Right hindlimb (tissue), 1 donor: ENCODE data around the gene DEFB131B.
"Not testable (repeated sequence)": the region's sequence is repeated elsewhere in the genome, so short reads cannot be mapped to it uniquely, and the experiment has no call there.

ENCODE experiments used
- DNase-seq: peaks from one replicate; pipeline ENCODE4 v3.0.0-alpha.2; 2018

Gene DEFB131B

GRCh38 chr11:71911986-71912340, 33.7 kb downstream of the DEFB131B start:
- not testable (repeated sequence) for DNase-seq

- no peak for DNase-seq
These were observed 35.7 kb downstream of the DEFB131B start for GRCh38 chr11:71913756-71914526.

DNA sequence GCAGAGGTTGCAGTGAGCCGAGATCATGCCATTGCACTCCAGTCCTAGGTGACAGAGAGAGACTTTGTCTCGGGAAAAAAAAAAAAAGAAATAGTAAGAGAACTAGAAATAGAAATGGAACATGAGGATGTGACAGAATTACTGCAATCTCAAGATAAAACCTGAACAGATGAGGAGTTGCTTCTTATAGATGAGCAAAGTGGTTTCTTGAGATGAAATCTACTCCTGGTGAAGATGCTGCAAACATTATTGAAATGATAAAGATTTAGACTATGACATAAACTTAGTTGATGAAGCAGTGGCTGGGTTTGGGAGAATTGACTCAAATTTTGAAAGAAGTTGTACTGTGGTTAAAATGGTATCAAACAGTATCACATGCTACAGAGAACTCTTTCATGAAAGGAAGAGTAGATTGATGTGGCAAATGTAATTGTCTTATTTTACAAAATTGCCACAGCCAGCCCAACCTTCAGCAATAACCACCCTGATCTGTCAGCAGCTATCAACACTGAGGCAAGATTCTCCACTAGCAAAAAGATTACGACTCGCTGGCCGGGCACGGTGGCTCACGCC, 36.5 kb downstream of the DEFB131B start:
- DNase-seq, result no peak

DNA sequence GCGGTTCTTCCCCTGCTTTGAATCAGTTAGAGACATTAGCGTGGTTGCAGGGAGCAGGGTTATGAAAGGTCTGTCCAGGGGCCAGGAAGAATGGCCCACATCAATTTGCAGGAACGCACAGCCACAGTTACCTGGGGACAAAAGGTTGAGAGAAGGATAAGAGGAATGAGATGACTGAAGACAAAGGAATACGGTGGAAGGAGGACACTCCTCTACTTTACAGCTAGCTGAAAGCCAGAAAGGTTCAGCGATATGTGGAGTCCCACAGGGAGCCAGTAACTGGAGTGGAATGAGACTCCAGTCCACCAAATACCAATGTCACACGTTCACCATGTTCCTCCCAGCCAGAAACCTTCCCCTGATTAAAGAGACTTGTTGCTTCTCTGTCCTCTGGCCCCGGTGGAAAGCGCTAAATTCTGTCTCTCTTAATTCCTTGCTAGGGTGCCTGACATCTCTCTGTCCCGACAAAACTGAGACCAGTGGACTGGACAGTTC, 39.4 kb downstream of the DEFB131B start:
- no peak for DNase-seq

- no peak for DNase-seq
These were observed 49.8 kb downstream of the DEFB131B start, which contains the start of gene XNDC1N for GRCh38 chr11:71927820-71928736. XNDC1N (minus strand) TSS chr11:71928594; CDS start chr11:71923353, 5,241 bp downstream.

GRCh38 chr11:71928737-71929443, 50.6 kb downstream of the DEFB131B start, which contains the start of gene RNF121:
RNF121 (plus strand) TSS chr11:71929046; CDS start chr11:71929062, 16 bp downstream.
- peak; percentile 98 for DNase-seq

DNA sequence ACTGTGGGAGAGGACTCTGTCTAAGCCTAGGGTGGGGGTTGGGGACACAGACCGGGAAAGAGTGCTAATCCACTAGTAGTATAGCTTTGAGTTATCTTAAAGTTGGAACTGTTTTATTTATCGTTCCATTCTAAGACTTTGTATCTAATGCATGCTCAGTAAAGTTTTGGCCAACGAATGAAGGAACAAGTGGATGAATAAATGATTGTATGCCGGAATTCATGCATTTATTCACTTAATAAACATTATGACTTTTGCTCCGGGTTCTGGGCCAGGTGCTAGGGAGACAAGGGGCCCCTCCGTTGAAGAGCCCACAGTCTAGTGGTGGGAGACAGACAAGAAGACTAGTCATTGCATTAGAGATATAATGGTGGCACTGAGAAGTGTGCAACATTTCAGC, 51.2 kb downstream of the DEFB131B start:
- no peak for DNase-seq

DNA sequence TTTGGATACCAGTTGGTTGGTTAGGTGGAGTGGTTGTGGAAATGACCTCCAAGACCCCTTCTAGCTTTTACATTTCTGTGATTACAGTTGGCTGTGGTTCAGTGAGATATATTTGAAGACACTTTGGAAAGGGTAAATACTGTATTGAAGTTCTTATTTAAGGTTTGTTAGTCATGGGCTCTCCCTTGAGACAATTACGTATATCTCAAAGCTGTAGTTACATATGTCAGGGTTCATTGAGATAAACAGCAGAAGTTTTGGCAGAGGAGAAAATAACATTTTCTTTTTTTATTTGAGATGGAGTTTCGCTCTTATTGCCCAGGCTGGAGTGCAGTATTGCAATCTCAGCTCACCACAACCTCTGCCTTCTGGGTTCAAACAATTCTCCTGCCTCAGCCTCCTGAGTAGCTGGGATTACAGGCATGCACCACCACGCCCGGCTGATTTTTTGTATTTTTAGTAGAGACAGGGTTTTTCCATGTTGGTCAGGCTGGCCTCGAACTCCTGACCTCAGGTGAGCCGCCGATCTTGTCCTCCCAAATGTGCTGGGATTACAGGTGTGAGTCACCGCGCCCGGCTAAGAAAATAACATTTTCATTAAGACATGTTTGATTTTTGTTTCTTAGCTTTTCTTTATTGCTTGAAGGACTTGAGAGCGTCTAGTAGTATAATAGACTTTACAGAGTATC, 52.4 kb downstream of the DEFB131B start:
- no peak for DNase-seq

DNA sequence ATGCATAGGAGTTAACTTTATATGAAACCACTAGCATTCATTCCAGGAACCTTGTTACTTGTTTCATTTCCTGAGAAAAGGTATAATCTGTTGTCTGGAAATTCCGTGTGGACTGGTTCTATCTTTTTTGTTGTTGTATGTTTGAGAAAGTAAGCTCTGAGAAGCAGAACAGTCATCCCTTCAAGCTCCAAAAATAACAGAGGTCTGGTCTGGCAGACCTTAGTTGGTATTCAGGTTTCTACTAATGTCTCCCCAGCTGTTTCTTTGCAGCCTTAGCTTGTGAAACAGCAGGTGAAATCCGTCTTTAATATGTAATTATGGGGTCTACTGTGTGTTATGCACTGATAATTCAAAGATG, 53.0 kb downstream of the DEFB131B start:
- DNase-seq, result no peak

DNA sequence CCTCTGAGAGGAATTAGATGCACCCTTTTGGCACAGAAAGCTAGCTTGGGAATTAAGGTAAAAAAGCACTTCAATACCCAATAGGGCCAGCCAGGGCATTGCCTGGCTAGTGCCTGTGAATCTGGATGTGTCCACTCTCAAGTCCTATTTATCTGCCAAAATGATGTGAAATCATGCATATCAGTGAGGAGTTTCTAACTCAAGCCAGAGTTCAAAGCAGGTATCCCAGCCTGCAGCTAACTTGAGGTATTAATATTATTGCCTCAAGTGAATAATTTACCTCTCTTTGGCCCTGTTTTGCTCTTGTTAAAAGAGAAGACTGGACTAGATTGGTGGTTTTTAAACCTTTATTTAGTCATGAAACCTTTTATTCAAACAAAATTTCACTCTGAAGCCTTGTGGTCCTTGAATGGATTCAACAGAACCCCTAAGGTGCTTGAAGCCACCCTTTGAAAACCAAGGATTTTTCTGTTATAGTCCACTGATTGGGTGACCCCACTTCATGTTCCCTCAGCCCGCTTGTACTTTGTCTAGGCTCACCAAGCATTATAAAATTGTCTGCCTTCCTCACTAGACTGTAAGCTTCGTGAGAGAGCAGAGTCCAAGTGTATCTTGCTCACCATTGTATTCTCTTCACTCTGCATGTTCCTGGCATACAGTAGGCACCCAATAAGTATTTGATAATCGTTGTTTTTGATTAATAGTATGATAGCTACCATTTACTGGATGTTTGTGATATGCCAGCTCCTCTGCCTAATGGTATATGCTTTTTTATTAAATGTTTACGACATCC, 55.1 kb downstream of the DEFB131B start:
- no peak for DNase-seq
